PC-3 (cell line): ENCODE data around the gene CAMTA1. TPM values are rescaled to one million over a fixed set of nuclear protein-coding genes. Genes with fewer than 3 reads are reported as not detected.

Experiments
- ATAC-seq: fragments of 200-7000 bp; cut with Tn5 transposase; 2 replicates; pipeline ENCODE4 v1.9.1; 2020; ENCODE audit warnings: mild to moderate bottlenecking, moderate library complexity
- BruUV-seq: library from RNA; stranded (reverse); fragments of 400-500 nt; replicated peaks from 2 replicates; lab custom pipeline; 2021; lab: Mats Ljungman, UMichigan
- CTCF ChIA-PET: fragments of 300-600 bp; sonication (Branson Sonifier 250); formaldehyde crosslinking; loops from one replicate; lab custom pipeline; 2022; ENCODE audit warnings: antibody characterized with exemption; lab: Charles Lee
- POLR2A ChIA-PET: fragments of 300-600 bp; sonication (Branson Sonifier 250); formaldehyde crosslinking; loops from one replicate; lab custom pipeline; 2022; ENCODE audit warnings: antibody characterized with exemption; ENCODE audit not compliant: unreplicated experiment; lab: Charles Lee
- DNase-seq: peaks from one replicate; pipeline ENCODE4 v3.0.0-alpha.2; 2015
- H2AFZ ChIP-seq: fragments of 300-600 bp; sonication (generic); 2 replicates; pipeline ENCODE4 v1.6.0; 2016; ENCODE audit warnings: antibody characterized with exemption, low read length
- H3F3A ChIP-seq: fragments of 300-600 bp; sonication (generic); one replicate; pipeline ENCODE4 v1.6.0; 2017; ENCODE audit warnings: antibody characterized with exemption, low read length, control low read depth, mild to moderate bottlenecking; ENCODE audit not compliant: unreplicated experiment
- H3K27ac ChIP-seq: fragments of 300-600 bp; sonication (generic); 2 replicates; pipeline ENCODE4 v1.5.1; 2016; ENCODE audit warnings: mild to moderate bottlenecking, low read length
- H3K27me3 ChIP-seq: fragments of 300-600 bp; sonication (generic); 2 replicates; pipeline ENCODE4 v1.6.1; 2016; ENCODE audit warnings: low read length, mixed read lengths
- H3K36me3 ChIP-seq: fragments of 300-600 bp; sonication (generic); 2 replicates; pipeline ENCODE4 v1.6.1; 2016; ENCODE audit warnings: low read depth, mixed run types, low read length, mixed read lengths
- H3K4me1 ChIP-seq: fragments of 300-600 bp; sonication (generic); 2 replicates; pipeline ENCODE4 v1.5.1; 2016; ENCODE audit warnings: low read length; ENCODE audit not compliant: insufficient read depth
- H3K4me2 ChIP-seq: fragments of 300-600 bp; sonication (generic); 2 replicates; pipeline ENCODE4 v1.6.0; 2016; ENCODE audit warnings: low read length
- H3K4me3 ChIP-seq: fragments of 300-600 bp; sonication (generic); 2 replicates; pipeline ENCODE4 v1.5.1; 2016; ENCODE audit warnings: mild to moderate bottlenecking, low read length, mixed read lengths
- H3K79me2 ChIP-seq: fragments of 300-600 bp; sonication (generic); 2 replicates; pipeline ENCODE4 v1.6.1; 2017; ENCODE audit warnings: low read length, mixed read lengths
- H3K9ac ChIP-seq: fragments of 300-600 bp; sonication (generic); 2 replicates; pipeline ENCODE4 v1.6.0; 2016; ENCODE audit warnings: mild to moderate bottlenecking, low read length
- H3K9me2 ChIP-seq: fragments of 300-600 bp; sonication (generic); replicated peaks from 2 replicates; pipeline ENCODE4 v1.6.1; 2016; ENCODE audit warnings: mixed run types, low read length, mixed read lengths
- H3K9me3 ChIP-seq: fragments of 300-600 bp; sonication (generic); 2 replicates; pipeline ENCODE4 v1.6.1; 2016; ENCODE audit warnings: low read length, mixed read lengths
- H4K20me1 ChIP-seq: fragments of 300-600 bp; sonication (generic); 2 replicates; pipeline ENCODE4 v1.6.1; 2016; ENCODE audit warnings: low read length, mixed read lengths
- EZH2 ChIP-seq: fragments of 300-600 bp; sonication (generic); IDR thresholded peaks from one replicate; pipeline ENCODE4 v1.6.1; 2017; ENCODE audit warnings: antibody characterized with exemption, mild to moderate bottlenecking, low read length; ENCODE audit not compliant: unreplicated experiment
- EZH2phosphoT487 ChIP-seq: fragments of 300-600 bp; sonication (generic); IDR thresholded peaks from 2 replicates; pipeline ENCODE4 v1.6.1; 2018; ENCODE audit warnings: mild to moderate bottlenecking, antibody characterized with exemption, low read length, borderline replicate concordance
- intact Hi-C: fragments of 100-400 bp; cut with micrococcal nuclease; formaldehyde crosslinking; loops from 2 replicates; pipeline ENCODE4 v1.9.0; 2023
- total RNA-seq: library from RNA; depleted of rRNA; stranded (reverse); fragments of >200 nt; gene quantifications from 2 replicates; pipeline ENCODE4 v1.2.3, GENCODE V29; 2014
- TF ChIP-seq, protein P1 (sequence below): fragments of 300-600 bp; sonication (generic); conservative IDR thresholded peaks from 2 replicates; pipeline ENCODE4 v1.5.1; 2017; ENCODE audit warnings: antibody characterized with exemption, low read depth, mild to moderate bottlenecking, low read length

The CAMTA1 gene
- total RNA-seq, 1 experiment from 2014 or later = 40.8 TPM

DNA sequence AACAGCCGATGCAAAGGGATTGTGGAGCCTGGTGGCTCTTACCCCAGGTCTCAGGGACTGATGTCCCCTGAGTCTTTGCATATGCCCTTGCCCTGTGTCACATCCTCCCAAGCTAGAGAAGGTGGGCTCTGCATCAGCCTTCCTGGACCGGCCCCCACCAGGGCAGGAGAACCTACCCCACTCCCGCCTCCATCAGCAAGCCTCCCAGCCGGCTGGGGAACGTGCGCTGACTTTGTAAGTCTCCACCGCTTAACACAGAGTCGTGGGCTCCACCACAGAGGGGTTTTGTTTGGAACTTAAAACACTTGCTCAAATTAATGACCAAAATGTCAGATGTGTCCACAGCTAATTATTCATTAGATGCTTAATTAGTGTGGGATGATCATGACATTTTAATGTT is 730.6 kb downstream of the CAMTA1 start:
- ATAC-seq = no peak
- ChIA-PET POLR2A (no interaction called here), CTCF (no interaction called here)
- Histone ChIP-seq H4K20me1 (no peaks in the 10 kb centered on the region), H3K4me2 (no peak overlapping the region), H3K9me2 (no peaks in the 10 kb centered on the region), H3F3A (no peaks in the 10 kb centered on the region), H3K4me1 (no peaks in the 10 kb centered on the region), H3K27me3 (peaks cover 66% of the 10 kb centered on the region), H3K9ac (no peak overlapping the region), H3K79me2 (no peaks in the 10 kb centered on the region), H3K9me3 (no peaks in the 10 kb centered on the region), H3K36me3 (no peaks in the 10 kb centered on the region), H3K27ac (no peak overlapping the region), H3K4me3 (no peak overlapping the region), H2AFZ (no peak overlapping the region)
- no peak for DNase-seq
- intact Hi-C loops = no loop called here
- no peak for TF ChIP-seq EZH2phosphoT487
- no peak for TF ChIP-seq EZH2
- TF ChIP-seq, protein P1, sequence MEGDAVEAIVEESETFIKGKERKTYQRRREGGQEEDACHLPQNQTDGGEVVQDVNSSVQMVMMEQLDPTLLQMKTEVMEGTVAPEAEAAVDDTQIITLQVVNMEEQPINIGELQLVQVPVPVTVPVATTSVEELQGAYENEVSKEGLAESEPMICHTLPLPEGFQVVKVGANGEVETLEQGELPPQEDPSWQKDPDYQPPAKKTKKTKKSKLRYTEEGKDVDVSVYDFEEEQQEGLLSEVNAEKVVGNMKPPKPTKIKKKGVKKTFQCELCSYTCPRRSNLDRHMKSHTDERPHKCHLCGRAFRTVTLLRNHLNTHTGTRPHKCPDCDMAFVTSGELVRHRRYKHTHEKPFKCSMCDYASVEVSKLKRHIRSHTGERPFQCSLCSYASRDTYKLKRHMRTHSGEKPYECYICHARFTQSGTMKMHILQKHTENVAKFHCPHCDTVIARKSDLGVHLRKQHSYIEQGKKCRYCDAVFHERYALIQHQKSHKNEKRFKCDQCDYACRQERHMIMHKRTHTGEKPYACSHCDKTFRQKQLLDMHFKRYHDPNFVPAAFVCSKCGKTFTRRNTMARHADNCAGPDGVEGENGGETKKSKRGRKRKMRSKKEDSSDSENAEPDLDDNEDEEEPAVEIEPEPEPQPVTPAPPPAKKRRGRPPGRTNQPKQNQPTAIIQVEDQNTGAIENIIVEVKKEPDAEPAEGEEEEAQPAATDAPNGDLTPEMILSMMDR = no peak
- BruUV-seq = no TSS peak

- Histone ChIP-seq H3K27ac (no peak overlapping the region), H4K20me1 (no peaks in the 10 kb centered on the region), H2AFZ (no peak overlapping the region), H3K4me2 (no peak overlapping the region), H3K27me3 (peaks cover 66% of the 10 kb centered on the region), H3K4me3 (no peak overlapping the region), H3K79me2 (no peaks in the 10 kb centered on the region), H3K4me1 (no peaks in the 10 kb centered on the region), H3K9ac (no peak overlapping the region), H3K36me3 (no peaks in the 10 kb centered on the region), H3F3A (no peaks in the 10 kb centered on the region), H3K9me2 (no peaks in the 10 kb centered on the region), H3K9me3 (no peaks in the 10 kb centered on the region)
- TF ChIP-seq, protein P1 = no peak
- no peak for TF ChIP-seq EZH2
- no peak for TF ChIP-seq EZH2phosphoT487
- CTCF ChIA-PET = no interaction called here
- intact Hi-C loops = no loop called here
- DNase-seq (no peak), ATAC-seq (no peak)
- POLR2A ChIA-PET = no interaction called here
- no TSS peak for BruUV-seq
Observed at GRCh38 chr1:7516341-7516740, 731.1 kb downstream of the CAMTA1 start.

DNA sequence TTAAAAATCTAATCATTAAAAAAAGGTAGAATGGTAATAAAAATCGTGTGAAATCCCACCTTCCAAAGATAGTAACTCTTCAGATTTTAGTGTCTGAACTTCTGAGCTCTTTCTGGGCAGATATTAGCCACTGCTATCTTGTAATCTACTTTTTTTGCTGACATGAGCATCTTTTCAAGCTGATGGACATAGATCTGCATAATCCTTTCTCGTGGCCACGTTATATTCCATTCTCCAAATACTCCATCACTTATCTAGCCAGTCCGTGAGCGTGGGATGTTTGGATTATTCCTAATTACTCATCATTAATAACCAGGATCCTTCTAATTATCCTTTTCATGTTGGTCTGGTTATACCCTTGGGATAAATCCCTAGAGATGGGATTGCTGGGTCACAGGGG is 731.7 kb downstream of the CAMTA1 start:
- Histone ChIP-seq H3K27me3 (peaks cover 64% of the 10 kb centered on the region), H4K20me1 (no peaks in the 10 kb centered on the region), H3K9me3 (no peaks in the 10 kb centered on the region), H3K79me2 (no peaks in the 10 kb centered on the region), H3K36me3 (no peaks in the 10 kb centered on the region), H3K4me2 (no peak overlapping the region), H3K4me3 (no peak overlapping the region), H3K27ac (no peak overlapping the region), H3K4me1 (no peaks in the 10 kb centered on the region), H3K9me2 (no peaks in the 10 kb centered on the region), H3K9ac (no peak overlapping the region), H2AFZ (no peak overlapping the region), H3F3A (no peaks in the 10 kb centered on the region)
- CTCF ChIA-PET = no interaction called here
- TF ChIP-seq, protein P1 = no peak
- TF ChIP-seq EZH2phosphoT487 = no peak
- TF ChIP-seq EZH2 = no peak
- POLR2A ChIA-PET = no interaction called here
- no TSS peak for BruUV-seq
- no peak for DNase-seq
- intact Hi-C loops = no loop called here
- ATAC-seq = no peak
